ENCODE data around the gene INO80D. TPM values are rescaled to one million over a fixed set of nuclear protein-coding genes. Genes with fewer than 3 reads are reported as not detected.

INO80D gene
- total RNA-seq, 1 donor from 2014 or later, result 11.3 TPM

DNA sequence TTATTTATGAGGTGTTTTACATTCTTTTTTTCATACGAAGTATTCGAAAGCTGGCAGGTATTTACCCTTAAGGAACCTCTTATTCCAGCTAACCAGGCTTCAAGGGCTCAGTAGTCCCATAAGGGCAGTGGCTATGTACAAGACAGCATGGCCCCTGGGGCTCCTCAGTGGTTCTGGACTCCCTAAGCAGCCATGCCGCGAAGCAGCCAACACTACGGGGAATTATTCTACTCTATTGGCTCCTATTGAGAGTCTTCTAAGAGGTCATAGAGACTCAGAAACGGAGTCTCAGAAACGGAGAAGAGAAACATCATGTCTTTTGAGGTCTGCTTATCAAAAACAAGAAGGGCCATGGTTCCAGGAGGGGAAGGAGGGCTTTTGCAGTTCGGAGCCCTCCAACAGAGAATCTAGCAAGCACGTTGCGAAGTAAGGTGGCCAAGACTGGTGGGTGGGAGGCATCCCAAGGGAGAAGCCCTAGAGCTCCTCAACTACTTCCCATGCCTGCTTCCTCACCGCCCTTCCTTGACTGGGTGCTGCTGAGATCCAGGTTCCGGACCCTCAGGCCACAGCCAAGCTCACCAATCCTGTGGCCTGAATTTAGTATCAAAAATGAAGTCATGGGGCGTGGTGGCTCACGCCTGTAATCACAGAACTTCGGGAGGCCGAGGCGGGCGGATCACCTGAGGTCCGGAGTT, 109.7 kb downstream of the INO80D start:
- H3K27ac Mint-ChIP-seq, result peak overlapping the region; percentile 53

GRCh38 chr2:205975082-205975949, 110.7 kb downstream of the INO80D start:
- no peak overlapping the region for H3K27ac ChIP-seq
- H3K4me2 ChIP-seq, result no peak overlapping the region
- H3K9ac ChIP-seq, result no peak overlapping the region
- no peaks in the 10 kb centered on the region for H3K4me1 ChIP-seq
- H3K4me3 ChIP-seq, result no peak overlapping the region
- no peaks in the 10 kb centered on the region for H3K27me3 ChIP-seq
- Mint-ChIP-seq H3K4me3 (no peak overlapping the region), H3K36me3 (no peaks in the 10 kb centered on the region), H3K27ac (no peak overlapping the region), H3K4me1 (peaks cover 2% of the 10 kb centered on the region), H3K9me3 (no peaks in the 10 kb centered on the region), H3K27me3 (ENCODE audit: insufficient read depth, low read depth) (peaks cover 3% of the 10 kb centered on the region)
- no peaks in the 10 kb centered on the region for H3K9me3 ChIP-seq (ENCODE audit: low read depth)
- no peaks in the 10 kb centered on the region for H3K79me2 ChIP-seq (ENCODE audit: low read depth)
- H2AFZ ChIP-seq (replicated peaks), result no peak overlapping the region
- TF ChIP-seq EZH2 (IDR thresholded peaks at IDR 0.05), result no peak
- no peak for DNase-seq (ENCODE audit: low spot score)
- H3F3A ChIP-seq (ENCODE audit: low read depth), result peaks cover 2% of the 10 kb centered on the region
- H3K36me3 ChIP-seq, result no peaks in the 10 kb centered on the region
- H4K20me1 ChIP-seq (ENCODE audit: low read depth), result no peaks in the 10 kb centered on the region

More for the DNA sequence above, 109.7 kb downstream of the INO80D start:
- no peaks in the 10 kb centered on the region for H4K20me1 ChIP-seq (ENCODE audit: low read depth)
- H3K4me1 Mint-ChIP-seq, result peaks cover 2% of the 10 kb centered on the region
- DNase-seq (ENCODE audit: low spot score), result no peak
- no peak overlapping the region for H3K4me3 ChIP-seq
- H3K4me1 ChIP-seq, result no peaks in the 10 kb centered on the region
- H3K79me2 ChIP-seq (ENCODE audit: low read depth), result no peaks in the 10 kb centered on the region
- H3K27ac ChIP-seq, result no peak overlapping the region
- TF ChIP-seq EZH2phosphoT487 (IDR thresholded peaks at IDR 0.05) (no peak), EZH2 (IDR thresholded peaks at IDR 0.05) (no peak)
- TF ChIP-seq, protein P1, sequence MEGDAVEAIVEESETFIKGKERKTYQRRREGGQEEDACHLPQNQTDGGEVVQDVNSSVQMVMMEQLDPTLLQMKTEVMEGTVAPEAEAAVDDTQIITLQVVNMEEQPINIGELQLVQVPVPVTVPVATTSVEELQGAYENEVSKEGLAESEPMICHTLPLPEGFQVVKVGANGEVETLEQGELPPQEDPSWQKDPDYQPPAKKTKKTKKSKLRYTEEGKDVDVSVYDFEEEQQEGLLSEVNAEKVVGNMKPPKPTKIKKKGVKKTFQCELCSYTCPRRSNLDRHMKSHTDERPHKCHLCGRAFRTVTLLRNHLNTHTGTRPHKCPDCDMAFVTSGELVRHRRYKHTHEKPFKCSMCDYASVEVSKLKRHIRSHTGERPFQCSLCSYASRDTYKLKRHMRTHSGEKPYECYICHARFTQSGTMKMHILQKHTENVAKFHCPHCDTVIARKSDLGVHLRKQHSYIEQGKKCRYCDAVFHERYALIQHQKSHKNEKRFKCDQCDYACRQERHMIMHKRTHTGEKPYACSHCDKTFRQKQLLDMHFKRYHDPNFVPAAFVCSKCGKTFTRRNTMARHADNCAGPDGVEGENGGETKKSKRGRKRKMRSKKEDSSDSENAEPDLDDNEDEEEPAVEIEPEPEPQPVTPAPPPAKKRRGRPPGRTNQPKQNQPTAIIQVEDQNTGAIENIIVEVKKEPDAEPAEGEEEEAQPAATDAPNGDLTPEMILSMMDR (IDR thresholded peaks at IDR 0.05), result no peak
- H3K27me3 Mint-ChIP-seq (ENCODE audit: insufficient read depth, low read depth), result peaks cover 3% of the 10 kb centered on the region
- H3K9me3 ChIP-seq (ENCODE audit: low read depth), result no peaks in the 10 kb centered on the region
- no peaks in the 10 kb centered on the region for H3F3A ChIP-seq (ENCODE audit: low read depth)
- no peak overlapping the region for H3K4me3 Mint-ChIP-seq
- no peaks in the 10 kb centered on the region for H3K27me3 ChIP-seq
- H2AFZ ChIP-seq (replicated peaks), result no peak overlapping the region
- H3K9ac ChIP-seq, result no peak overlapping the region
- no peaks in the 10 kb centered on the region for H3K9me3 Mint-ChIP-seq
- H3K36me3 ChIP-seq, result no peaks in the 10 kb centered on the region
- no peak overlapping the region for H3K4me2 ChIP-seq
- no peaks in the 10 kb centered on the region for H3K36me3 Mint-ChIP-seq

DNA sequence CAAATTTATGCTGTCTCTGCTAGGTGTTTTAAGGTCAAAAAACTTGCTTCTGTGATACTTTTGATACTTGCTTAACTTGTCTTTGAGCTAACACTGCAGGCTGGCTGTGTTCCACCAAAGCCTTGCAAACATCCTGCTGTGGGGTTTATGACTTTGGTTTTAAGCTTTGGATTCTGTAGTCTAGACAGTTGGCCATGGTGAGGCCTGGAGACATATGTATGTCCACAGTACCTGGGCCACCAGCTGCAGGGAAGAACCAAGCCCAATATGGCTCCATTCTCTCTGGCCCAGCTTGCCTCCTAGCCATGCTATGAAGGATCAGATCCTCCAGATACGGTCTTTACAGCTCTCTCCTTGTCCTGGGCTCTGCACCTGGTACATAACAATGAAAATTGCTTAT, 113.9 kb downstream of the INO80D start:
- Histone ChIP-seq H3F3A (ENCODE audit: low read depth) (peaks cover 2% of the 10 kb centered on the region), H3K9ac (no peak overlapping the region), H4K20me1 (ENCODE audit: low read depth) (no peaks in the 10 kb centered on the region), H3K36me3 (no peaks in the 10 kb centered on the region), H3K27me3 (no peaks in the 10 kb centered on the region), H3K4me3 (no peak overlapping the region), H3K79me2 (ENCODE audit: low read depth) (no peaks in the 10 kb centered on the region), H3K4me2 (no peak overlapping the region), H3K27ac (no peak overlapping the region), H3K9me3 (ENCODE audit: low read depth) (no peaks in the 10 kb centered on the region), H2AFZ (replicated peaks) (no peak overlapping the region), H3K4me1 (no peaks in the 10 kb centered on the region)
- Mint-ChIP-seq H3K4me3 (no peak overlapping the region), H3K9me3 (no peaks in the 10 kb centered on the region), H3K27ac (no peak overlapping the region), H3K4me1 (peaks cover 2% of the 10 kb centered on the region), H3K27me3 (ENCODE audit: insufficient read depth, low read depth) (peaks cover 3% of the 10 kb centered on the region), H3K36me3 (no peaks in the 10 kb centered on the region)
- no peak for DNase-seq (ENCODE audit: low spot score)
- TF ChIP-seq EZH2phosphoT487 (IDR thresholded peaks at IDR 0.05) (no peak), EZH2 (IDR thresholded peaks at IDR 0.05) (no peak)
- TF ChIP-seq, protein P1 (IDR thresholded peaks at IDR 0.05), result no peak
